H1 (cell line): Measurements from ENCODE around the gene CNIH3. TPM values are rescaled to one million over a fixed set of nuclear protein-coding genes. Genes with fewer than 3 reads are reported as not detected.

Source experiments
- CTCF ChIA-PET: fragments of 300-600 bp; sonication (Branson Sonifier 250); formaldehyde crosslinking; loops from one replicate; lab custom pipeline; 2021; ENCODE audit not compliant: partially characterized antibody; lab: Charles Lee
- POLR2A ChIA-PET: fragments of 300-600 bp; sonication (Branson Sonifier 250); formaldehyde crosslinking; loops from one replicate; lab custom pipeline; 2021; ENCODE audit warnings: inconsistent platforms; ENCODE audit not compliant: partially characterized antibody; lab: Charles Lee
- DNase-seq, 2 experiments: peaks; one replicate each; pipeline versions ENCODE4 v3.0.0 to v3.0.0-alpha.2; 2010 to 2022; ENCODE audit warnings: low spot score in 2 of 2, low read depth in 1 of 2, mixed read lengths in 1 of 2
- FAIRE-seq: peaks from 2 replicates; lab custom pipeline; 2011; peaks lifted over from hg19 to GRCh38; lab: Jason Lieb, UNC
- H2AFZ ChIP-seq: 2 replicates; pipeline ENCODE4 v1.8.1; 2012; ENCODE audit warnings: low read length, inconsistent platforms
- H2AK5ac ChIP-seq: 2 replicates; pipeline ENCODE4 v1.6.1; 2013; ENCODE audit warnings: low read depth, low read length
- H2BK120ac ChIP-seq: replicated peaks from 2 replicates; pipeline ENCODE3; 2013; ENCODE audit warnings: low read depth, low read length, inconsistent platforms
- H2BK12ac ChIP-seq: 2 replicates; pipeline ENCODE4 v1.6.1; 2013; ENCODE audit warnings: low read depth, low read length
- H2BK15ac ChIP-seq: 2 replicates; pipeline ENCODE4 v1.6.1; 2013; ENCODE audit warnings: low read length
- H2BK20ac ChIP-seq: 2 replicates; pipeline ENCODE4 v1.6.1; 2013; ENCODE audit warnings: low read length
- H2BK5ac ChIP-seq: 2 replicates; pipeline ENCODE4 v1.6.1; 2013; ENCODE audit warnings: low read depth, low read length
- H3K14ac ChIP-seq: 2 replicates; pipeline ENCODE4 v1.6.1; 2013; ENCODE audit warnings: inconsistent platforms; ENCODE audit not compliant: insufficient read length
- H3K18ac ChIP-seq: 2 replicates; pipeline ENCODE4 v1.6.1; 2013; ENCODE audit warnings: low read length; ENCODE audit errors: extremely low read depth
- H3K23ac ChIP-seq: 2 replicates; pipeline ENCODE4 v1.6.1; 2013; ENCODE audit warnings: inconsistent platforms; ENCODE audit not compliant: insufficient read length
- H3K23me2 ChIP-seq: 2 replicates; pipeline ENCODE4 v1.6.1; 2013; ENCODE audit warnings: low read depth, low read length
- H3K27ac ChIP-seq: 2 replicates; pipeline ENCODE4 v1.6.1; 2011; ENCODE audit warnings: low read depth, low read length, inconsistent platforms
- H3K27me3 ChIP-seq, 4 experiments: replicated peaks in 1 of 4; 1 replicate in 1 of 4; 2 replicates in 3 of 4; pipeline versions ENCODE4 v1.6.1 to v1.8.1; 2011 to 2013; ENCODE audit warnings: low read length in 3 of 4, mild to moderate bottlenecking in 3 of 4, inconsistent platforms in 2 of 4, mixed read lengths in 2 of 4, moderate library complexity in 1 of 4; ENCODE audit not compliant: control insufficient read depth in 3 of 4, insufficient read depth in 3 of 4; ENCODE audit errors: extremely low read depth in 1 of 4
- H3K36me3 ChIP-seq, 4 experiments: 2 replicates each; pipeline versions ENCODE4 v1.6.1 to v1.8.1; 2011 to 2013; ENCODE audit warnings: mild to moderate bottlenecking in 4 of 4, low read length in 3 of 4, moderate library complexity in 2 of 4, control low read depth in 1 of 4, inconsistent platforms in 1 of 4; ENCODE audit not compliant: insufficient read depth in 4 of 4, control insufficient read depth in 2 of 4
- H3K4ac ChIP-seq: replicated peaks from 2 replicates; pipeline ENCODE3; 2013; ENCODE audit warnings: low read length, low read depth, mixed read lengths, inconsistent platforms; ENCODE audit not compliant: insufficient read length
- H3K4me1 ChIP-seq, 4 experiments: replicated peaks in 1 of 4; 1 replicate in 1 of 4; 2 replicates in 3 of 4; pipeline versions ENCODE4 v1.6.1 to v1.8.1; 2011 to 2013; ENCODE audit warnings: low read length in 3 of 4, inconsistent platforms in 2 of 4, mixed read lengths in 1 of 4; ENCODE audit not compliant: insufficient read depth in 4 of 4, control insufficient read depth in 3 of 4
- H3K4me2 ChIP-seq, 2 experiments: 2 replicates each; pipeline versions ENCODE4 v1.6.1 to v1.8.1; 2011 to 2013; ENCODE audit warnings: low read depth in 2 of 2, low read length in 2 of 2, control low read depth in 1 of 2, inconsistent platforms in 1 of 2, mild to moderate bottlenecking in 1 of 2; ENCODE audit not compliant: insufficient read depth in 1 of 2
- H3K4me3 ChIP-seq, 4 experiments: fragments of 200-600, 300-600 bp in 1 of 4; sonication (generic), shearing (Covaris generic), sonication (Bioruptor Twin) in 1 of 4; 2 replicates each; pipeline versions ENCODE4 v1.5.1 to v1.8.1; 2011 to 2016; ENCODE audit warnings: low read length in 4 of 4, low read depth in 3 of 4, control low read depth in 2 of 4, inconsistent platforms in 2 of 4, mild to moderate bottlenecking in 2 of 4, mixed read lengths in 1 of 4, moderate library complexity in 1 of 4; ENCODE audit not compliant: insufficient read depth in 2 of 4; ENCODE audit errors: extremely low read depth in 1 of 4
- H3K56ac ChIP-seq: replicated peaks from 2 replicates; pipeline ENCODE3; 2013; ENCODE audit warnings: low read depth, mild to moderate bottlenecking, mixed read lengths, low read length, inconsistent platforms; ENCODE audit not compliant: insufficient read length
- H3K79me1 ChIP-seq: 2 replicates; pipeline ENCODE4 v1.6.1; 2013; ENCODE audit warnings: low read depth, low read length, control low read depth
- H3K79me2 ChIP-seq, 2 experiments: 2 replicates each; pipeline versions ENCODE4 v1.6.1 to v1.8.1; 2012 to 2013; ENCODE audit warnings: low read length in 2 of 2, mild to moderate bottlenecking in 2 of 2, inconsistent platforms in 1 of 2; ENCODE audit not compliant: insufficient read depth in 2 of 2, control insufficient read depth in 1 of 2
- H3K9ac ChIP-seq, 4 experiments: replicated peaks in 1 of 4; 1 replicate in 1 of 4; 2 replicates in 3 of 4; pipeline versions ENCODE4 v1.6.1 to v1.8.1; 2011 to 2013; ENCODE audit warnings: low read depth in 3 of 4, low read length in 3 of 4, control low read depth in 2 of 4, mild to moderate bottlenecking in 2 of 4, moderate library complexity in 2 of 4, inconsistent platforms in 1 of 4; ENCODE audit errors: extremely low read depth in 1 of 4
- H3K9me3 ChIP-seq, 2 experiments: 2 replicates each; pipeline versions ENCODE4 v1.6.1 to v1.8.1; 2012 to 2013; ENCODE audit warnings: mild to moderate bottlenecking in 2 of 2, moderate library complexity in 2 of 2, control low read depth in 1 of 2, inconsistent platforms in 1 of 2, low read depth in 1 of 2, low read length in 1 of 2, mixed read lengths in 1 of 2; ENCODE audit not compliant: insufficient read depth in 2 of 2
- H4K20me1 ChIP-seq, 2 experiments: replicated peaks in 1 of 2; 2 replicates each; pipeline versions ENCODE3 to v1.8.1; 2011 to 2013; ENCODE audit warnings: inconsistent platforms in 2 of 2, low read length in 2 of 2, mild to moderate bottlenecking in 1 of 2; ENCODE audit not compliant: insufficient read depth in 2 of 2, control insufficient read depth in 1 of 2
- H4K5ac ChIP-seq: 2 replicates; pipeline ENCODE4 v1.6.1; 2013; ENCODE audit warnings: low read length, low read depth, mixed read lengths, inconsistent platforms; ENCODE audit not compliant: insufficient read length
- H4K8ac ChIP-seq: 2 replicates; pipeline ENCODE4 v1.8.0; 2013; ENCODE audit warnings: mild to moderate bottlenecking, moderate library complexity, low read length, inconsistent platforms; ENCODE audit not compliant: insufficient read depth; ENCODE audit errors: extremely low read depth
- H4K91ac ChIP-seq: replicated peaks from 2 replicates; pipeline ENCODE3; 2013; ENCODE audit warnings: low read length, mixed read lengths, inconsistent platforms; ENCODE audit not compliant: insufficient read length
- BRCA1 ChIP-seq: IDR thresholded peaks from 2 replicates; pipeline ENCODE4 v1.6.1; 2012; ENCODE audit warnings: low read depth, low read length, improper control_type of control experiment
- CEBPB ChIP-seq: IDR thresholded peaks from 2 replicates; pipeline ENCODE4 v1.6.1; 2012; ENCODE audit warnings: low read depth, low read length
- CHD1 ChIP-seq: IDR thresholded peaks from 2 replicates; pipeline ENCODE4 v1.6.1; 2012; ENCODE audit warnings: low read depth, low read length, improper control_type of control experiment
- FOSL1 ChIP-seq: IDR thresholded peaks from 2 replicates; pipeline ENCODE4 v1.6.1; 2011; ENCODE audit warnings: mild to moderate bottlenecking, low read depth, low read length, moderate library complexity; ENCODE audit not compliant: insufficient read depth
- HDAC6 ChIP-seq: IDR thresholded peaks from one replicate; pipeline ENCODE4 v1.7.1; 2012; ENCODE audit warnings: low read depth, mild to moderate bottlenecking, inconsistent platforms, low read length, moderate library complexity
- JUND ChIP-seq: IDR thresholded peaks from 2 replicates; pipeline ENCODE4 v1.6.1; 2011; ENCODE audit warnings: mild to moderate bottlenecking, improper control_type of control experiment, low read length
- KDM1A ChIP-seq: fragments of 200-600, 300-600 bp; sonication (generic); IDR thresholded peaks from 2 replicates; pipeline ENCODE4 v1.7.1; 2016; ENCODE audit warnings: mild to moderate bottlenecking, low read length, borderline replicate concordance
- KDM5A ChIP-seq: fragments of 200-600 bp; IDR thresholded peaks from 2 replicates; pipeline ENCODE4 v1.7.1; 2012; ENCODE audit warnings: mild to moderate bottlenecking, low read length, inconsistent platforms, mixed read lengths
- NRF1 ChIP-seq: IDR thresholded peaks from 2 replicates; pipeline ENCODE4 v1.6.1; 2011; ENCODE audit warnings: mild to moderate bottlenecking, low read depth, low read length, improper control_type of control experiment
- PHF8 ChIP-seq: fragments of 200-600 bp; sonication (generic); conservative IDR thresholded peaks from 2 replicates; pipeline ENCODE4 v1.7.1; 2012; ENCODE audit warnings: low read depth, mild to moderate bottlenecking, inconsistent platforms, low read length, moderate library complexity
- SP1 ChIP-seq: IDR thresholded peaks from 2 replicates; pipeline ENCODE4 v1.6.1; 2011; ENCODE audit warnings: low read depth, low read length
- SP2 ChIP-seq: IDR thresholded peaks from 2 replicates; pipeline ENCODE4 v1.6.1; 2012; ENCODE audit warnings: mild to moderate bottlenecking, low read length, inconsistent platforms
- SP4 ChIP-seq: IDR thresholded peaks from 2 replicates; pipeline ENCODE4 v1.6.1; 2012; ENCODE audit warnings: low read length, inconsistent platforms
- SRF ChIP-seq: IDR thresholded peaks from 2 replicates; pipeline ENCODE4 v1.6.1; 2011; ENCODE audit warnings: mild to moderate bottlenecking, low read depth, low read length, moderate library complexity
- TBP ChIP-seq: IDR thresholded peaks from 2 replicates; pipeline ENCODE4 v1.6.1; 2011; ENCODE audit warnings: low read depth, low read length, improper control_type of control experiment
- TCF12 ChIP-seq: IDR thresholded peaks from 2 replicates; pipeline ENCODE4 v1.6.1; 2011; ENCODE audit warnings: low read depth, mild to moderate bottlenecking, low read length
- WGBS, 2 experiments: shearing (Covaris generic) in 1 of 2; methylation state at CpG; one replicate each; pipeline versions ENCODE4 v1.1.6 to v1.1.7; 2013 to 2015; ENCODE audit warnings: low lambda C conversion rate in 2 of 2, mixed read lengths in 2 of 2, inconsistent platforms in 1 of 2, low coverage in 1 of 2, missing lambda C conversion rate in 1 of 2; ENCODE audit not compliant: insufficient replicate concordance in 2 of 2, insufficient coverage in 1 of 2, insufficient read length in 1 of 2; ENCODE audit errors: extremely low coverage in 1 of 2, missing lambda C conversion rate in 1 of 2; 5-methylcytosine and 5-hydroxymethylcytosine counted together
- polyA plus RNA-seq, 7 experiments: library from polyadenylated mRNA; depleted of rRNA in 3 of 7; stranded (reverse) in 5 of 7; unstranded in 2 of 7; fragments of >200 nt in 5 of 7; fragments of 200-250 nt in 2 of 7; gene quantifications; 1 replicate in 5 of 7; 2 replicates in 1 of 7; 4 replicates in 1 of 7; pipeline versions ENCODE4 v1.2.1 to v1.2.3, GENCODE V29; 2011 to 2013; ENCODE audit warnings: missing spikeins in 2 of 7, mixed read lengths in 2 of 7
- total RNA-seq: library from RNA; stranded (reverse); fragmentation: NEBNext Ultra II Directional; extraction: Animal tissue kit (Norgen Biotek cat#: 25700); gene quantifications from 2 replicates; pipeline ENCODE4 v1.2.1, GENCODE V29; 2021

The CNIH3 gene
- total and polyA plus RNA-seq, 2 of the 8 experiments (the other 6 are each of a cell fraction or from before 2014, with no cell fraction given): 3.7 to 5.6 TPM

GRCh38 chr1:224718470-224719053, 102.4 kb downstream of the CNIH3 start:
- Histone ChIP-seq H3K56ac (no peak overlapping the region), H3K23me2 (no peaks in the 10 kb centered on the region), H2BK15ac (no peak overlapping the region), H2BK120ac (no peak overlapping the region), H3K27me3 (no peaks in the 10 kb centered on the region), H3K27ac (no peak overlapping the region), H3K9me3 (no peaks in the 10 kb centered on the region), H3K18ac (no peak overlapping the region), H4K5ac (no peak overlapping the region), H3K4me1 (0 out of 7 replicates have a peak, but pooled peaks cover 0 to 3% (median 0%) of the 10 kb centered on the region in 4 experiments), H3K79me1 (no peaks in the 10 kb centered on the region), H2BK5ac (no peak overlapping the region), H2AK5ac (no peak overlapping the region), H3K4ac (no peak overlapping the region), H4K20me1 (no peaks in the 10 kb centered on the region), H4K8ac (no peak overlapping the region), H3K79me2 (no peaks in the 10 kb centered on the region), H3K14ac (no peak overlapping the region), H3K4me2 (no peak overlapping the region), H3K23ac (no peak overlapping the region), H2AFZ (no peak overlapping the region), H2BK20ac (no peak overlapping the region), H4K91ac (no peak overlapping the region), H3K4me3 (no peak overlapping the region), H3K9ac (no peak overlapping the region), H2BK12ac (0 out of 2 replicates have a peak overlapping the region, but pooled peaks have one; percentile 23), H3K36me3 (no peaks in the 10 kb centered on the region)
- FAIRE-seq (no peak), DNase-seq (no peak)
- POLR2A ChIA-PET: no interaction called here
- WGBS, 2 experiments: 87% methylated on average over 8 of the region's 9 CpGs; no CpG with 5 or more reads in 1 of the 2 experiments
- CTCF ChIA-PET: interaction anchor here (0.6 to 2.8 kb wide), 4 partner anchors 12 to 133 kb away, joined by 3 to 12 read pairs (median 8); no protein-coding TSS in a partner anchor
- TF ChIP-seq PHF8: no peak
- TF ChIP-seq SRF: no peak
- no peak for TF ChIP-seq KDM5A
- TF ChIP-seq BRCA1: no peak
- TF ChIP-seq FOSL1: no peak
- no peak for TF ChIP-seq SP2
- TF ChIP-seq KDM1A: no peak
- no peak for TF ChIP-seq CHD1
- no peak for TF ChIP-seq NRF1
- TF ChIP-seq TCF12: no peak
- TF ChIP-seq SP4: no peak
- TF ChIP-seq JUND: no peak
- no peak for TF ChIP-seq CEBPB
- no peak for TF ChIP-seq TBP
- no peak for TF ChIP-seq SP1
- TF ChIP-seq HDAC6: no peak
